CD14-positive monocyte (primary cell): Measurements from ENCODE around the gene RUSC2. TPM values are rescaled to one million over a fixed set of nuclear protein-coding genes. Genes with fewer than 3 reads are reported as not detected.

ENCODE experiments used
- DNase-seq, 3 donors: peaks; one replicate each; pipeline ENCODE4 v3.0.0-alpha.2; 2011 to 2022
- H2AFZ ChIP-seq: 2 replicates; pipeline ENCODE4 v1.6.0; 2012; ENCODE audit warnings: mild to moderate bottlenecking, low read depth, low read length, inconsistent platforms; ENCODE audit not compliant: insufficient read depth, poor library complexity, severe bottlenecking
- H3K27ac ChIP-seq, 2 donors: 1 replicate in 1 of 2; 2 replicates in 1 of 2; pipeline ENCODE4 v1.5.1; 2012 to 2013; ENCODE audit warnings: low read length in 2 of 2, control low read depth in 1 of 2, inconsistent platforms in 1 of 2, low read depth in 1 of 2, mild to moderate bottlenecking in 1 of 2
- H3K27me3 ChIP-seq, 2 donors: one replicate each; pipeline versions ENCODE4 v1.6.0 to v1.6.1; 2011 to 2013; ENCODE audit warnings: low read length in 2 of 2; ENCODE audit not compliant: control insufficient read depth in 2 of 2, insufficient read depth in 2 of 2
- H3K36me3 ChIP-seq, 2 donors: replicated peaks in 1 of 2; 1 replicate in 1 of 2; 2 replicates in 1 of 2; pipeline versions ENCODE4 v1.5.1 to v1.6.1; 2012 to 2013; ENCODE audit warnings: low read length in 2 of 2, control low read depth in 1 of 2, inconsistent platforms in 1 of 2, mild to moderate bottlenecking in 1 of 2; ENCODE audit not compliant: insufficient read depth in 2 of 2, control insufficient read depth in 1 of 2
- H3K4me1 ChIP-seq, 2 donors: 1 replicate in 1 of 2; 2 replicates in 1 of 2; pipeline versions ENCODE4 v1.5.1 to v1.6.1; 2012 to 2013; ENCODE audit warnings: low read length in 2 of 2, control low read depth in 1 of 2, inconsistent platforms in 1 of 2, mild to moderate bottlenecking in 1 of 2, moderate library complexity in 1 of 2; ENCODE audit not compliant: insufficient read depth in 2 of 2, control insufficient read depth in 1 of 2
- H3K4me2 ChIP-seq: replicated peaks from 2 replicates; pipeline ENCODE3; 2012; ENCODE audit warnings: low read length, moderate library complexity, mild to moderate bottlenecking; ENCODE audit not compliant: poor library complexity, severe bottlenecking; ENCODE audit errors: extremely low read depth
- H3K4me3 ChIP-seq, 3 experiments: fragments of 200-600 bp in 1 of 3; sonication (generic) in 1 of 3; replicated peaks in 1 of 3; 1 replicate in 2 of 3; 2 replicates in 1 of 3; pipeline ENCODE4 v1.5.1; 2011 to 2013; ENCODE audit warnings: low read length in 3 of 3, mild to moderate bottlenecking in 3 of 3, control low read depth in 2 of 3, low read depth in 2 of 3, inconsistent platforms in 1 of 3, moderate library complexity in 1 of 3
- H3K79me2 ChIP-seq: 2 replicates; pipeline ENCODE4 v1.6.0; 2012; ENCODE audit warnings: mild to moderate bottlenecking, control low read depth, inconsistent platforms, low read length, moderate library complexity; ENCODE audit not compliant: insufficient read depth
- H3K9ac ChIP-seq: 2 replicates; pipeline ENCODE4 v1.6.0; 2017; ENCODE audit warnings: low read length, mild to moderate bottlenecking; ENCODE audit not compliant: insufficient read depth, poor library complexity, severe bottlenecking
- H3K9me3 ChIP-seq, 2 donors: replicated peaks in 1 of 2; 1 replicate in 1 of 2; 2 replicates in 1 of 2; pipeline versions ENCODE4 v1.5.1 to v1.6.1; 2012 to 2013; ENCODE audit warnings: low read length in 2 of 2, control low read depth in 1 of 2; ENCODE audit not compliant: control insufficient read depth in 1 of 2, insufficient read depth in 1 of 2
- H4K20me1 ChIP-seq: 2 replicates; pipeline ENCODE4 v1.6.0; 2012; ENCODE audit warnings: mild to moderate bottlenecking, low read length, control low read depth, moderate library complexity; ENCODE audit not compliant: insufficient read depth
- H3K27ac Mint-ChIP-seq, 7 donors: one replicate each; pipeline ENCODE4 v1.8.0; 2020; ENCODE audit warnings: mild to moderate bottlenecking in 7 of 7, mixed read lengths in 7 of 7, moderate library complexity in 6 of 7, inconsistent platforms in 2 of 7
- H3K27me3 Mint-ChIP-seq, 3 donors: one replicate each; pipeline ENCODE4 v1.8.0; 2021 to 2022; ENCODE audit warnings: low read depth in 3 of 3, mild to moderate bottlenecking in 3 of 3, mixed read lengths in 3 of 3, moderate library complexity in 3 of 3, inconsistent platforms in 1 of 3
- H3K36me3 Mint-ChIP-seq, 2 donors: one replicate each; pipeline ENCODE4 v1.8.0; 2020; ENCODE audit warnings: mixed read lengths in 2 of 2, inconsistent platforms in 1 of 2, mild to moderate bottlenecking in 1 of 2
- H3K4me1 Mint-ChIP-seq: one replicate; pipeline ENCODE4 v1.8.0; 2020; ENCODE audit warnings: mild to moderate bottlenecking, mixed read lengths
- H3K4me3 Mint-ChIP-seq, 2 donors: one replicate each; pipeline ENCODE4 v1.8.0; 2020; ENCODE audit warnings: mild to moderate bottlenecking in 2 of 2, mixed read lengths in 2 of 2, moderate library complexity in 1 of 2
- H3K9me3 Mint-ChIP-seq, 7 donors: one replicate each; pipeline ENCODE4 v1.8.0; 2020 to 2022; ENCODE audit warnings: mixed read lengths in 7 of 7, mild to moderate bottlenecking in 6 of 7, moderate library complexity in 6 of 7, inconsistent platforms in 2 of 7
- CTCF ChIP-seq: fragments of 200-600 bp; IDR thresholded peaks from one replicate; pipeline ENCODE4 v1.8.0; 2022; ENCODE audit warnings: antibody characterized with exemption, mild to moderate bottlenecking
- WGBS: methylation state at CpG from one replicate; pipeline ENCODE4 v1.1.5; 2013; ENCODE audit warnings: missing lambda C conversion rate; ENCODE audit not compliant: insufficient coverage; 5-methylcytosine and 5-hydroxymethylcytosine counted together
- intact Hi-C, 2 donors: fragments of 100-400 bp; cut with micrococcal nuclease; formaldehyde crosslinking; loops; one replicate each; pipeline versions ENCODE4 v1.15.0 to v1.15.1; 2023
- polyA plus RNA-seq, 3 donors: library from polyadenylated mRNA; depleted of rRNA in 1 of 3; unstranded in 2 of 3; stranded (reverse) in 1 of 3; fragments of 300-500 nt in 2 of 3; fragments of >200 nt in 1 of 3; fragmentation: Illumina TruSeq in 2 of 3; gene quantifications; 1 replicate in 2 of 3; 2 replicates in 1 of 3; pipeline ENCODE4 v1.2.3, GENCODE V29; 2012 to 2021

Gene RUSC2
- polyA plus RNA-seq, 3 donors = 2.2 to 18.8 (median 3.7) TPM

- intact Hi-C loops = no loop called here
- Histone ChIP-seq H4K20me1 (no peaks in the 10 kb centered on the region), H2AFZ (no peak overlapping the region), H3K9me3 (no peaks in the 10 kb centered on the region), H3K27me3 (no peaks in the 10 kb centered on the region), H3K4me1 (no peaks in the 10 kb centered on the region), H3K9ac (no peak overlapping the region), H3K79me2 (no peaks in the 10 kb centered on the region), H3K4me3 (no peak overlapping the region), H3K4me2 (no peak overlapping the region), H3K27ac (no peak overlapping the region), H3K36me3 (no peaks in the 10 kb centered on the region)
- no peaks in the 10 kb centered on the region for H3K36me3 Mint-ChIP-seq
- no peak overlapping the region for H3K27ac Mint-ChIP-seq
- H3K4me1 Mint-ChIP-seq = no peaks in the 10 kb centered on the region
- no peak for TF ChIP-seq CTCF
- no peak overlapping the region for H3K4me3 Mint-ChIP-seq
- peaks cover 0 to 2% (median 2%) of the 10 kb centered on the region in 3 donors for H3K27me3 Mint-ChIP-seq
- no peak for DNase-seq
- no CpG with 5 or more reads among the region's 1 CpG for WGBS
- H3K9me3 Mint-ChIP-seq = no peaks in the 10 kb centered on the region
These were observed 19.6 kb upstream of the RUSC2 start for GRCh38 chr9:35470340-35470739.

GRCh38 chr9:35470894-35471293 lies 19.0 kb upstream of the RUSC2 start:
- H3K36me3 Mint-ChIP-seq = no peaks in the 10 kb centered on the region
- no peak overlapping the region for H3K4me3 Mint-ChIP-seq
- H4K20me1 ChIP-seq = no peaks in the 10 kb centered on the region
- no peak for DNase-seq
- peaks cover 0 to 4% (median 2%) of the 10 kb centered on the region in 3 donors for H3K27me3 Mint-ChIP-seq
- H3K4me1 ChIP-seq = no peaks in the 10 kb centered on the region
- no peaks in the 10 kb centered on the region for H3K36me3 ChIP-seq
- WGBS = no CpG with 5 or more reads among the region's 4 CpGs
- H3K27ac ChIP-seq = no peak overlapping the region
- no peak overlapping the region for H3K4me2 ChIP-seq
- no peaks in the 10 kb centered on the region for H3K9me3 ChIP-seq
- TF ChIP-seq CTCF = no peak
- no peak overlapping the region for H3K9ac ChIP-seq
- H3K27ac Mint-ChIP-seq = no peak overlapping the region
- no peaks in the 10 kb centered on the region for H3K4me1 Mint-ChIP-seq
- no peak overlapping the region for H2AFZ ChIP-seq
- no peaks in the 10 kb centered on the region for H3K9me3 Mint-ChIP-seq
- no peak overlapping the region for H3K4me3 ChIP-seq
- peaks cover 0 to 3% of the 10 kb centered on the region in 2 donors for H3K27me3 ChIP-seq
- intact Hi-C loops = no loop called here
- no peaks in the 10 kb centered on the region for H3K79me2 ChIP-seq
